ENCODE data around the gene IGDCC3.

Gene IGDCC3

GRCh38 chr15:65339416-65339815 lies 38.4 kb downstream of the IGDCC3 start:
- no peak for TF ChIP-seq POLR2AphosphoS5 (IDR thresholded peaks at IDR 0.05; ENCODE audit: borderline replicate concordance, low read depth, low read length)
- no peak for TF ChIP-seq FOXP2 (optimal IDR thresholded peaks at IDR 0.05; ENCODE audit: control extremely low read depth, extremely low read length, insufficient read depth)
- no peak for TF ChIP-seq EZH2 (IDR thresholded peaks at IDR 0.05)
- H3K36me3 ChIP-seq (ENCODE audit: insufficient read depth, low read length) = no peaks in the 10 kb centered on the region
- no peak for DNase-seq (ENCODE audit: low read depth, low spot score)
- H3K4me3 ChIP-seq = no peak overlapping the region
- no peaks in the 10 kb centered on the region for H3K9me3 ChIP-seq (ENCODE audit: low read depth, low read length)
- no peak overlapping the region for H3K9ac ChIP-seq (ENCODE audit: insufficient read length)
- H3K27ac ChIP-seq = no peak overlapping the region

GRCh38 chr15:65338823-65339222 lies 39.0 kb downstream of the IGDCC3 start:
- TF ChIP-seq EZH2 (IDR thresholded peaks at IDR 0.05) = no peak
- no peak for TF ChIP-seq FOXP2 (optimal IDR thresholded peaks at IDR 0.05; ENCODE audit: control extremely low read depth, extremely low read length, insufficient read depth)
- TF ChIP-seq POLR2AphosphoS5 (IDR thresholded peaks at IDR 0.05; ENCODE audit: borderline replicate concordance, low read depth, low read length) = no peak
- Histone ChIP-seq H3K9ac (ENCODE audit: insufficient read length) (no peak overlapping the region), H3K36me3 (ENCODE audit: insufficient read depth, low read length) (no peaks in the 10 kb centered on the region), H3K27ac (no peak overlapping the region), H3K9me3 (ENCODE audit: low read depth, low read length) (no peaks in the 10 kb centered on the region), H3K4me3 (no peak overlapping the region)
- no peak for DNase-seq (ENCODE audit: low read depth, low spot score)

DNA sequence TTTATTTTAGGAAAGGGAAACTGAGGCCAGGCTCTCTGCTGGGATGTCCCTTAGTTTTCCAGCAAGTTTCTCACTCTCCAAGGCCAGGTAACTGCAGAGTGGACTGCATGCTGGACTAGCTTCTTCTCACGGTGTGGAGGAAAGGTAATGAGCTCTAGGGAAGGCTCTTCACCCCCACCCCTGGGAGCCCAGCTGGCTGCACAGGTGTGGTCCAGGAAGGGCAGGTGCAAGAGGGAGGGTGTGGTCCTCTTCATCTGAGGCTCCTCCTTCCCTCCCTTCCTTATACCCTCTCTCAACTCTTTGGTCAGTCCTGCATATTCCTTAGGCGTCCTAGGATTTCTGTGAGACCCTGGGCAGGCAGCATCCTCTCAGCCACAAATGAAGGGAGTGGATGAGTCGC lies 39.4 kb downstream of the IGDCC3 start:
- no peak for DNase-seq (ENCODE audit: low read depth, low spot score)
- Histone ChIP-seq H3K9me3 (ENCODE audit: low read depth, low read length) (no peaks in the 10 kb centered on the region), H3K4me3 (no peak overlapping the region), H3K36me3 (ENCODE audit: insufficient read depth, low read length) (no peaks in the 10 kb centered on the region), H3K9ac (ENCODE audit: insufficient read length) (no peak overlapping the region), H3K27ac (no peak overlapping the region)
- TF ChIP-seq EZH2 (IDR thresholded peaks at IDR 0.05) (no peak), POLR2AphosphoS5 (IDR thresholded peaks at IDR 0.05; ENCODE audit: borderline replicate concordance, low read depth, low read length) (no peak), FOXP2 (optimal IDR thresholded peaks at IDR 0.05; ENCODE audit: control extremely low read depth, extremely low read length, insufficient read depth) (no peak)

GRCh38 chr15:65337436-65338070 lies 40.2 kb downstream of the IGDCC3 start:
- no peak for TF ChIP-seq POLR2AphosphoS5 (IDR thresholded peaks at IDR 0.05; ENCODE audit: borderline replicate concordance, low read depth, low read length)
- no peak for TF ChIP-seq EZH2 (IDR thresholded peaks at IDR 0.05)
- no peak for TF ChIP-seq FOXP2 (optimal IDR thresholded peaks at IDR 0.05; ENCODE audit: control extremely low read depth, extremely low read length, insufficient read depth)
- Histone ChIP-seq H3K27ac (no peak overlapping the region), H3K9ac (ENCODE audit: insufficient read length) (no peak overlapping the region), H3K4me3 (peak overlapping the region; percentile 65), H3K36me3 (ENCODE audit: insufficient read depth, low read length) (no peaks in the 10 kb centered on the region), H3K9me3 (ENCODE audit: low read depth, low read length) (no peaks in the 10 kb centered on the region)
- no peak for DNase-seq (ENCODE audit: low read depth, low spot score)

- TF ChIP-seq POLR2AphosphoS5 (IDR thresholded peaks at IDR 0.05; ENCODE audit: borderline replicate concordance, low read depth, low read length) (0 out of 2 replicates have a peak, but pooled peaks have one; percentile 15), EZH2 (IDR thresholded peaks at IDR 0.05) (no peak)
- Histone ChIP-seq H3K9ac (ENCODE audit: insufficient read length) (no peak overlapping the region), H3K9me3 (ENCODE audit: low read depth, low read length) (no peaks in the 10 kb centered on the region), H3K4me3 (peak overlapping the region; percentile 65), H3K36me3 (ENCODE audit: insufficient read depth, low read length) (no peaks in the 10 kb centered on the region), H3K27ac (no peak overlapping the region)
- DNase-seq (ENCODE audit: low read depth, low spot score) = no peak
Observed at GRCh38 chr15:65336493-65337435, 41.0 kb downstream of the IGDCC3 start.

- H3K36me3 ChIP-seq (ENCODE audit: insufficient read depth, low read length) = no peaks in the 10 kb centered on the region
- TF ChIP-seq EZH2 (IDR thresholded peaks at IDR 0.05) (no peak), FOXP2 (optimal IDR thresholded peaks at IDR 0.05; ENCODE audit: control extremely low read depth, extremely low read length, insufficient read depth) (no peak), POLR2AphosphoS5 (IDR thresholded peaks at IDR 0.05; ENCODE audit: borderline replicate concordance, low read depth, low read length) (no peak)
- DNase-seq (ENCODE audit: low read depth, low spot score) = no peak
- no peak overlapping the region for H3K9ac ChIP-seq (ENCODE audit: insufficient read length)
- no peak overlapping the region for H3K4me3 ChIP-seq
- no peaks in the 10 kb centered on the region for H3K9me3 ChIP-seq (ENCODE audit: low read depth, low read length)
- H3K27ac ChIP-seq = no peak overlapping the region
Observed at GRCh38 chr15:65335278-65336055, 42.3 kb downstream of the IGDCC3 start.

DNA sequence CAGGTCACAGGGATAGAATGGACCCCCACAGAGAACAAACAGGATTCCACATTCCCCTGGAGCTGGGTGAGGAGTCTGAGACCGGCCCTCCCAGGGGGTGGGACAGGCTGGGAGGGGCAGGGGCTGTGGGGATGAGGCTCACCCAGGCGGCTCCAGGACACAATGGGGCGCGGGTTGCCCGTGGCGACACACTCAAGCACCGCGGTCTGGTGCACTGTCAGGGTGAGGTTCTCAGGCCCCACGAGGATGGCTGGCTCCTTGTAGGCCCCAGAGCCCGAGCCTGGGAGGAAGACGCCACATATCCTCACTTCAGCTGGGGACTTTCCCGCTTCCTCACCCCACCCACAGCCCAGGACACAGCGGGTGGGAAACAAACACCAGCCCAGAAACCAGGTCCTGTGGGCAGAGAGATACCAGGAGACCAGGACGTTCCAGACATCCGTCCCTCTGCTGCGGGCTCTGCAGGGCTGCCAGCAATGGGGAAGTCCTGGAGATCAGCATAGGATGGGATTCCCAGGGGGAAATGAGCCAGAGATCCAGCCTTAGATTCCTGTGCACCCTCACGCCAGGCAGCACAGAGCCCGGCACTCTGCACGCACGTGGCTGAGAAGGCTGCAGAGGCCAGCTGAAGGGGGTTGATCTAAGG lies 43.1 kb downstream of the IGDCC3 start:
- H3K4me3 ChIP-seq = no peak overlapping the region
- H3K9ac ChIP-seq (ENCODE audit: insufficient read length) = no peak overlapping the region
- no peak for TF ChIP-seq EZH2 (IDR thresholded peaks at IDR 0.05)
- H3K27ac ChIP-seq = no peak overlapping the region
- H3K9me3 ChIP-seq (ENCODE audit: low read depth, low read length) = no peaks in the 10 kb centered on the region
- no peaks in the 10 kb centered on the region for H3K36me3 ChIP-seq (ENCODE audit: insufficient read depth, low read length)
- no peak for DNase-seq (ENCODE audit: low read depth, low spot score)

DNA sequence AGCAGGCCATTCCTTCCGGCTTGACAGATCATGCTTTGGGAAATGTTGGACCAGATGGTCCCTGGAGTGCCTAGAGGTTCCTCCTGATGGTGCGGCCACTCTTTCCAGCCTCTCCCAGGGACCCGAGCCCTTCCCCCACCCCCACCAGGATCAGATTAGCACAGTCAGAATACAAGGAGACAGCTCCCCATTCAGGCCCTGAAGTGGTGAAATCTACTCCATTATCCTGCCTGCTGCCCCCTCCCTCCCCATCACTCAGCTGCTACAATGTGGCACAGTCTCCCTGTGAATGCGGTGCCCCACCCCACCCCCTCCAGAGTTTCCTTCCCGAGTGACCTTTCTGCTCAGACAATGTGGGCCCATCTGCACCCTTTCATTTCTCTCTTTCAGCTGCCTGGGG lies 43.9 kb downstream of the IGDCC3 start:
- Histone ChIP-seq H3K9ac (ENCODE audit: insufficient read length) (no peak overlapping the region), H3K9me3 (ENCODE audit: low read depth, low read length) (no peaks in the 10 kb centered on the region), H3K27ac (no peak overlapping the region), H3K36me3 (ENCODE audit: insufficient read depth, low read length) (no peaks in the 10 kb centered on the region), H3K4me3 (no peak overlapping the region)
- no peak for DNase-seq (ENCODE audit: low read depth, low spot score)
- TF ChIP-seq EZH2 (IDR thresholded peaks at IDR 0.05) (no peak), FOXP2 (optimal IDR thresholded peaks at IDR 0.05; ENCODE audit: control extremely low read depth, extremely low read length, insufficient read depth) (no peak), POLR2AphosphoS5 (IDR thresholded peaks at IDR 0.05; ENCODE audit: borderline replicate concordance, low read depth, low read length) (no peak)

Data from SK-N-MC (cell line).